Testis (tissue), 5 donors: ENCODE measurements around the gene SLX1B. TPM values are rescaled to one million over a fixed set of nuclear protein-coding genes. Genes with fewer than 3 reads are reported as not detected.
"Not testable (repeated sequence)": the region's sequence is repeated elsewhere in the genome, so short reads cannot be mapped to it uniquely, and the experiment has no call there.

Experiments used
- DNase-seq: peaks from one replicate; pipeline ENCODE4 v3.0.0-alpha.2; 2019
- H3K27ac ChIP-seq, 2 donors: fragments of 200-600 bp; sonication (generic); one replicate each; pipeline ENCODE4 v1.5.1; 2019
- H3K27me3 ChIP-seq: fragments of 200-600 bp; sonication (generic); one replicate; pipeline ENCODE4 v1.5.1; 2019
- H3K36me3 ChIP-seq: fragments of 200-600 bp; sonication (generic); one replicate; pipeline ENCODE4 v1.5.1; 2017; ENCODE audit warnings: low read depth; ENCODE audit errors: missing control alignments
- H3K4me1 ChIP-seq: fragments of 200-600 bp; sonication (generic); one replicate; pipeline ENCODE4 v1.5.1; 2019
- H3K4me3 ChIP-seq, 2 donors: fragments of 200-600 bp; sonication (generic); one replicate each; pipeline ENCODE4 v1.5.1; 2017 to 2019
- H3K9me3 ChIP-seq: fragments of 200-600 bp; sonication (generic); one replicate; pipeline ENCODE4 v1.5.1; 2017
- WGBS, 2 donors: methylation state at CpG; one replicate each; pipeline ENCODE4 v1.1.5; 2018; 5-methylcytosine and 5-hydroxymethylcytosine counted together
- intact Hi-C: fragments of 100-400 bp; cut with DNase I; formaldehyde crosslinking; loops from one replicate; pipeline ENCODE4 v1.15.1; 2023; ENCODE audit warnings: low total_unique reads
- long read RNA-seq, 2 donors: transcript quantifications; one replicate each; lab custom pipeline, GENCODE V29; 2026
- polyA plus RNA-seq: library from polyadenylated mRNA; stranded (reverse); fragments of 350-450 nt; fragmentation: Illumina TruSeq; extraction: RNeasy Lipid Tissue Mini Kit (QIAGEN cat#74804); gene quantifications from one replicate; pipeline ENCODE4 v1.2.3, GENCODE V29; 2014; ENCODE audit warnings: low read depth, low replicate concordance; ENCODE audit not compliant: insufficient read depth
- total RNA-seq, 2 donors: library from RNA; depleted of rRNA; stranded (reverse); fragments of >200 nt; gene quantifications; one replicate each; pipeline ENCODE4 v1.2.3, GENCODE V29; 2016

SLX1B gene
- 10 to 100 TPM in 1 of 2 donors, 1 to 10 TPM in 1; 8.1 to 17.3 TPM for total RNA-seq
- 14.3 TPM for polyA plus RNA-seq
- long read RNA-seq, donor 1, transcript SLX1B-201 (6 exons, 1,165 nt) = major isoform, 5 of 5 reads
- long read RNA-seq, donor 1, partial matches to known transcripts = 0 of 5 reads
- long read RNA-seq, donor 1, other reads (novel, unspliced or antisense) = 0 of 5 reads
- long read RNA-seq, donor 2, transcript SLX1B-201 (6 exons, 1,165 nt) = major isoform, 8 of 8 reads
- long read RNA-seq, donor 2, partial matches to known transcripts = 0 of 8 reads
- long read RNA-seq, donor 2, other reads (novel, unspliced or antisense) = 0 of 8 reads

DNA sequence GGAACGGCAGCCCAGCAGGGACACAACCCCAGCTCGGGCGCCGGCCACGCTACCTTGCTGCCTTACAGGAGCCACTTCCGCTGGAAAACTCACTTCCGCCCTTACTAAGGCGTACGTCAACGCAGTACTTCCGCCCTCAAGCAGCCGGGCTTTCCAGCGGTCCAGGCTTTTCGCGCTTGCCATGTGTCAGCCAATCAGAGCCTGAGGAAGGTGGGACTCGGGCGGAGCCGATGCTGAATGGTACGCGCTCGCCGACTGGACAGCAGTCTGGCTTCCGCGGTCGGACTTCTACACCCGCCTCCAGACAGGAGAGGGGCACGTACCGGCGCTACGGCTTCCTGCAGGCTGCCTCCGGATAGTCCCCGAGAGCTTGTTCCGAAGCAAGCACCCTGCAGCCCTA lies at the start of gene SLX1B, which contains the start of gene BOLA2:
SLX1B (plus strand) TSS at position 265 of the 400 bp plus-strand sequence.
BOLA2 (minus strand) TSS at position 83 of the 400 bp plus-strand sequence. CDS start 98 bp downstream, outside the sequence.
- no CpG with 5 or more reads among the region's 33 CpGs for WGBS, 2 donors
- DNase-seq, H3K27ac ChIP-seq, H3K4me1 ChIP-seq, intact Hi-C loops, H3K4me3 ChIP-seq, H3K9me3 ChIP-seq, H3K36me3 ChIP-seq, H3K27me3 ChIP-seq: not testable (repeated sequence)

DNA sequence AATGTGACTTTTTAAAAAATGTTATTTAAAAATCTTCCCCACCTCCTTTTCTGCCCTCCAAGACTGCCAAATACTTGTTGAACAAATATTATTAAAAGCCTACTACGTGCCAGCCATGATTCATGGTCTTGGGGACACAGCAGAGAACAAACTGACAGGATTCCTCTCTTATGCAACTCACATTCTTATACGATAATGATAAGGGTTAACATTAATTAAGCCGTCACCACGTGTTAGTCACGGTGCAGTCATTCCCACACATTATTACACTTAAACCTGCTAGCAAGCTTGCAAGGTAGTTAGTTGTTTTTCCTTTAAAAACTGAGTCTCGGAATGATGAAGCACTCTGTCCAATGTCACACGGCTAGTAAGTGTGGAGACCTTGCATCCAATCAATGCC lies 49.1 kb upstream of the SLX1B start:
- 85 to 89% methylated on average over 6 to 7 of the region's 7 CpGs for WGBS, 2 donors
- H3K27me3 ChIP-seq, intact Hi-C loops, H3K4me3 ChIP-seq, H3K27ac ChIP-seq, DNase-seq, H3K36me3 ChIP-seq, H3K9me3 ChIP-seq, H3K4me1 ChIP-seq: not testable (repeated sequence)

DNA sequence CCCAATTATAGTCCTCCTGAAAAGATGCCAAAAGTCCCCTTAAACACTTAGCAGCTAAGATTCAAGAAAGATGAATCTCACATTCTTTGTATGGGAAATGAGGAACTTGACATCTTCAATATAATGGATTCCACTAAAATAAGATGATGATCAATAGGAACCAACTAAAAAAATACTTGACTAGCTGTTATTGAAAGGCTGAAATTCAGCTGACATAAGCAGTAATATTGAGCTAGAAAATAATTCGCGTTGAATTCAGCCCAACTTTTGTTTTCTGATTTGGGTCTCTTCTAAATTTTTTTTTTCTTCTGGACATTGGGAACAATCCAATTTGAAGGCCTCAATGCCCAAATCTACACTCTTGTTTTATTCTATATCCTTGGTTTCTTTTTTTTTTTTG lies 30.7 kb upstream of the SLX1B start:
- H3K4me3 ChIP-seq, DNase-seq, intact Hi-C loops, H3K36me3 ChIP-seq, H3K4me1 ChIP-seq, H3K27me3 ChIP-seq, H3K27ac ChIP-seq, H3K9me3 ChIP-seq: not testable (repeated sequence)
- WGBS, 2 donors = 92 to 94% methylated on average over 2 of the region's 2 CpGs

DNA sequence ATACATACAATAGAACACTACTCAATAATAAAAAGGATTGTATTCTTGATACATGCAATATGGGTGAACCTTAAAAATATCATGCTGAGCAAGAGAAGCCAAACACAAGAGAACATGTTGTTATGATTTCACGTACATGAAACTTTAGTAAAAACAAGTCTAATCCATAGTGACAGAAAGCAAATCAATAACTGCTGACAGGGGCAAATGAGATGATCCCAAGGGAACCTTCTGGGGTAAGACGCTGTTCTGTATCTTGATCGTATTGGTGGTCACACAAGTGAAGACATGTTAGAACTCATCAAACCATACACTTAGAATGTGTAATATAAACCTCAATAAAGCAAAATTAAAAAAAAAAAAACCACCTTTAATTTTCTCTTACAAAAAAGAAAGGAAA lies 28.9 kb upstream of the SLX1B start:
- H3K4me1 ChIP-seq, DNase-seq, H3K4me3 ChIP-seq, H3K36me3 ChIP-seq, intact Hi-C loops, H3K27ac ChIP-seq, H3K9me3 ChIP-seq, H3K27me3 ChIP-seq: not testable (repeated sequence)
- 99% methylated on average over 3 of the region's 3 CpGs for WGBS, 2 donors

DNA sequence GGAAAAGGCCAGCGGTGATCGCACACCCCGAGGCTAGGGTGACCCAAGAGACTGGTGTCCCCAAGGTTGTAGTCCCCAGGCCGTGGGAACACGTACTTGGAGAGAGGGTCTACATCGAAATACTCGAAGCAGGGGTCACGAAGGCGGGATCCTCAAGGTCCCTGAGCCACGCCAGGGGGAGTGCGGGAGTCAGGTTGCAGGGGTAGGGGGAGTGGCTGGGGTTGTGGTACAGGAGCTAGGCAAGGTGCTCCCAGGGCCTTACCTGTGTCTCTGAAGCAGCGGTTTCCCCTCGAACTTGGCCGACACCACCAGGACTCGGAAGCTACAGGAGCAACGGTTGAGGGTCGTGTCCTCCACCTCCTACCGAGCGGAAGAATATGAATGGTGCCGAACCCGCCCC lies 579 bp upstream of the SLX1B start:
- intact Hi-C loops, DNase-seq: not testable (repeated sequence)
- WGBS, 2 donors = no CpG with 5 or more reads among the region's 21 CpGs

DNA sequence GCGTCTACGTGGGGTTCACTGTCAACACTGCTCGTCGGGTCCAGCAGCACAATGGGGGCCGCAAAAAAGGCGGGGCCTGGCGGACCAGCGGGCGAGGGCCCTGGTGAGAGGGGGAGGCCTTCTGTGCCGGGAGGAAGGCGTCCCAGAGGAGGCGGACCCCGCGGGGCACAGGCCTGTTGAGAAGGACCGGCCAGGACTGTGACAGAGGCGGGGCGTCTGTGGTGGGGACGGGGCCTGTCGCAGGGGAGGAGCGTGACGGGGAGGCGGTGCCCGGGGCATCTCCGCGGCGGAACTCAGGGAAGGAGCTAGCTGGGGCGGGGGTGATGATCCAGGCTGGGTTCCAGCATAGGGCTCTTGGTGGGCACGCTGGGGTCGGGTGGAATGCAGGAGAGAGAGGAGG lies 495 bp downstream of the SLX1B start:
- H3K4me1 ChIP-seq, H3K9me3 ChIP-seq, H3K4me3 ChIP-seq, DNase-seq, H3K27ac ChIP-seq, H3K27me3 ChIP-seq, H3K36me3 ChIP-seq, intact Hi-C loops: not testable (repeated sequence)
- no CpG with 5 or more reads among the region's 29 CpGs for WGBS, 2 donors

More for the DNA sequence above, 579 bp upstream of the SLX1B start:
- not testable (repeated sequence) for H3K36me3 ChIP-seq, H3K27ac ChIP-seq, H3K4me3 ChIP-seq, H3K9me3 ChIP-seq, H3K27me3 ChIP-seq, H3K4me1 ChIP-seq

DNA sequence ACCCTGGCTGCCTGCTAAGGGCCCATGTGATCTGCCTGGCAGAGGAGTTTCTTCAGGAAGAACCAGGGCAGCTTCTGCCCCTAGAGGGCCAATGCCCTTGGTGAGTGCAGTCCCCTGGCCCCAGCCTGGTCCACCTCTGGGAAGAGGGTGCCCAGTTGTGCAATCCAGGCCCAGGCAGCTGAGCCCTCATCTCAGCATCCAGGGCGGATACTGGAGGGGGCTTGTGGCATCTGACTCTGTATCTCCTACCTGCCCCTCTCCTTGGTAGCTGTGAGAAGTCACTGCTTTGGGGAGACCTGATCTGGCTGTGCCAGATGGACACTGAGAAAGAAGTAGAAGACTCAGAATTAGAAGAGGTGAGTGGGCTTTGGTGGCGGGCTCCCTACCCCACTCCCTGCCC lies 3.3 kb downstream of the SLX1B start:
- H3K4me3 ChIP-seq, H3K9me3 ChIP-seq, H3K27ac ChIP-seq, intact Hi-C loops, H3K36me3 ChIP-seq, H3K27me3 ChIP-seq, DNase-seq, H3K4me1 ChIP-seq: not testable (repeated sequence)
- WGBS, 2 donors = 92% methylated on average over 1 of the region's 2 CpGs; no CpG with 5 or more reads in 1 of the 2 donors

DNA sequence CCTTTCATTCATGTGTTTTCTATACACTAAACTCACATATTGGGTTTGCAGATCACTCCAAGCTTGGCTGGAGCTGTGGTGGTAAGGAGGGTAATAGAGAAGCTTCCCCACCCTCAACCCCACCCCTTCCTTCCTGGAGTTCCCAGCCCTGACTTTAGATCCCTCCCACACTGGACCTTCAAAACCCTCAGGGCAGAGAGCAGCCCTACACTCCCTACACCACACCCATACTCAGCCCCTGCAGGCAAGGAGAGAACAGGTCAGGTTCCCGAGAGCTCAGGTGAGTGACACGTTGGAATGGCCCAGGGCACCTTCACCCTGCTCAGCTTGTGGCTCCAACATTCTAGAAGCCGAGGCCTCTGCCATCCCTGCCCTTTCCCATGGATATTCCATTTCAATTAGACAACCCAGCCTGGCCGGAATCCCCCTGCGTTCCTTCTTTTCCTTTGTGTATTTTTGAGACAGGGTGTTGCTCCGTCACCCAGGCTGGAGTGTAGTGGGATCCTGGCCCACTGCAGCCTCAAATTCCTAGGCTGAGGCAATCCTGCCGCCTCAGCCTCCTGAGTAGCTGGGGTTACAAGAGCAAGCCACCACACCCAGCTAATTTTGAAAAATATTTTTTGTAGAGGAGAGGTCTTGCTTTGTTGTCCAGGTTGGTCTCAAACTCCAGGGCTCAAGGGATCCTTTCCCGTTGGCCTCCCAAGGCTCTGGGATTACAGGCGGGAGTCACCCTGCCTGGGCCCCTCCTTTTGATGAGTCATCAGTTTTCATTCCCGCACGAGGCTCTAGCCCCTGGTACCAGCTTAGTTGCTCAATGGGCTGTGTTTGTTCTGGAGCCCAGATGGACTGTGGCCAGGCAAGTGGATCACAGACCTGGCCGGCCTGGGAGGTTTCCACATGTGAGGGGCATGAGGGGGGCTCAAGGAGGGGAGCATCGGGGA lies 5.6 kb downstream of the SLX1B start, which contains the start of gene SULT1A4:
SULT1A4 (plus strand) TSS at position 208 of the 941 bp plus-strand sequence. CDS start 1,473 bp downstream, outside the sequence.
- intact Hi-C loops, H3K27me3 ChIP-seq, H3K4me3 ChIP-seq, H3K4me1 ChIP-seq, H3K27ac ChIP-seq, DNase-seq, H3K9me3 ChIP-seq, H3K36me3 ChIP-seq: not testable (repeated sequence)
- WGBS, 2 donors = no CpG with 5 or more reads among the region's 13 CpGs

DNA sequence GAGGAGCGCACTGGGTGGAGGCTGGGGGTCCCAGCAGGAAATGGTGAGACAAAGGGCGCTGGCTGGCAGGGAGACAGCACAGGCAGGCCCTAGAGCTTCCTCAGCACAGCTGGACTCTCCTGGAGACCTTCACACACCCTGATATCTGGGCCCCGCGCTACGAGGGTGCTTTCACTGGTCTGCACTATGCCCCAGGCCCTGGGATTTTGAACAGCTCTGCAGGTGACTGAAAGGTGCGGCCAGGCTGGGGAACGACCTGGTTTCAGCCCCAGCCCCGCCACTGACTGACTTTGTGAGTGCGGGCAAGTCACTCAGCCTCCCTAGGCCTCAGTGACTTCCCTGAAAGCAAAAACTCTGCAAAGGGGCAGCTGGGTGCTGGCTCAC lies 6.3 kb downstream of the SLX1B start:
- H3K4me3 ChIP-seq, H3K36me3 ChIP-seq, H3K4me1 ChIP-seq, H3K9me3 ChIP-seq, DNase-seq, H3K27me3 ChIP-seq, intact Hi-C loops, H3K27ac ChIP-seq: not testable (repeated sequence)
- no CpG with 5 or more reads among the region's 9 CpGs for WGBS, 2 donors

DNA sequence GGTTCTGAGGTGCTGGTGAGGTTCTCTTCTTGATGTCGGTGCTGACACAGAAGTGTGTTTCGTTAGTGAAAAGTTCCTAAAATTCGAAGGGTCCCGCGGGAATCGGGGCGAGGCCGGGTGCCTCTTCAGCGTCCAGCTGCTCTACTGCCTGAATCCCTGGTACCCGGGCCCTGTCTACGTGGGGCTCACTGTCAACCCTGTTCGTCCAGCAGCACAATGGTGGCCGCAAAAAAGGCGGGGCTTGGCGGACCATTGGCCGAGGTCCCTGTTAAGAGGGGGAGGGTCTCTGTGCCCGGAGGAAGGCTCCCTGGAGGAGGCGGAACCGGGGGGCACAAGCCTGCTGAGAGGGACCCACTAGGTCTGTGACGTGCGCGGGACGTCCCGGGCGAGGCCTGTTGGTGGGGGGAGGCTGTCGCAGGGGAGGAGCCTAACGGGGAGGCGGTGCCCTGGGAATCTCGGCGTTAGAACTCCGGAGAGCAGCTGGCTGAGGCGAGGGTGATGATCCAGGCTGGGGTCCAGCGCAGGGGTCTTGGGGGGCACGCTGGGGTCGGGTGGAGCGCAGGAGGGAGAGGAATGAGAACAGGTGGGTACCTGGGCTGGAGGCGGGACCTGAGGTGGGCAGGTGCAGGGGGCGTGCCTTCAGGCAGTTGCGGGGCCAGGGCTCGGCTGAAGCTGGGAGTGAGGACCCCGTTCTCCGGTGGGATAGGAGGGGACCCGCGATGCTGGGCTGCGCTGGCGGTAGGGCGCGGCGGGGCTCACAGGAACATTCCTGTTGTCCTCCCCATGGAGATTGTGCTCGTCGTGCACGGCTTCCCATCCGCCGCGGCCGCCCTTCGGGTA lies 11.9 kb downstream of the SLX1B start:
- H3K27ac ChIP-seq, intact Hi-C loops, DNase-seq, H3K4me3 ChIP-seq, H3K36me3 ChIP-seq, H3K4me1 ChIP-seq, H3K9me3 ChIP-seq, H3K27me3 ChIP-seq: not testable (repeated sequence)
- no CpG with 5 or more reads among the region's 57 CpGs for WGBS, 2 donors

DNA sequence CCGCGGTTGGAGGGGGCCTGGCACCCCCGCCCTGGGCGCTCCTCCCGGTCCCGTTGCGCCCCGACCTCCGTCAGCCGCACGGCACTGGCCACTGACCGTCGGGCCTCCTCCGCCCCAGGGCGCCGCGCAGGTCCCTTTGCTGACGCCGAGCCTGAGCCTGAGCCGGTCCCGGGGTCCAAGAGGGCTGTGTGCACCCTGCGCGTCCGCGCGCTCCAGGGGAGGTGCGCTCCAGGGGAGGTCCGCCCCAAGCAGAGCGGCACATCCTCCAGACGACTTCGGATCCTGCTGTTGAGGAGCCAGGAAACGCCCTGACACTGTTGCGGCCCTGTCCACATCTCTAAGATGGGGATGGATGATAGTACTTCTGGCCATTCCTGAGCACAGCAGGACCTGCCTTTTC lies 12.6 kb downstream of the SLX1B start:
- WGBS, 2 donors = no CpG with 5 or more reads among the region's 33 CpGs
- H3K4me1 ChIP-seq, H3K36me3 ChIP-seq, H3K27me3 ChIP-seq, H3K27ac ChIP-seq, H3K4me3 ChIP-seq, DNase-seq, H3K9me3 ChIP-seq, intact Hi-C loops: not testable (repeated sequence)
